VCaP (cell line): ENCODE measurements around the gene IL4R.

Experiments
- H3K27ac ChIP-seq: fragments of 450-650 bp; 2 replicates; pipeline ENCODE4 v1.5.1; 2017
- TF ChIP-seq, protein P1 (sequence below): fragments of 450-650 bp; conservative IDR thresholded peaks from 2 replicates; pipeline ENCODE4 v1.5.1; 2017; ENCODE audit warnings: mild to moderate bottlenecking, moderate library complexity

Gene IL4R

DNA sequence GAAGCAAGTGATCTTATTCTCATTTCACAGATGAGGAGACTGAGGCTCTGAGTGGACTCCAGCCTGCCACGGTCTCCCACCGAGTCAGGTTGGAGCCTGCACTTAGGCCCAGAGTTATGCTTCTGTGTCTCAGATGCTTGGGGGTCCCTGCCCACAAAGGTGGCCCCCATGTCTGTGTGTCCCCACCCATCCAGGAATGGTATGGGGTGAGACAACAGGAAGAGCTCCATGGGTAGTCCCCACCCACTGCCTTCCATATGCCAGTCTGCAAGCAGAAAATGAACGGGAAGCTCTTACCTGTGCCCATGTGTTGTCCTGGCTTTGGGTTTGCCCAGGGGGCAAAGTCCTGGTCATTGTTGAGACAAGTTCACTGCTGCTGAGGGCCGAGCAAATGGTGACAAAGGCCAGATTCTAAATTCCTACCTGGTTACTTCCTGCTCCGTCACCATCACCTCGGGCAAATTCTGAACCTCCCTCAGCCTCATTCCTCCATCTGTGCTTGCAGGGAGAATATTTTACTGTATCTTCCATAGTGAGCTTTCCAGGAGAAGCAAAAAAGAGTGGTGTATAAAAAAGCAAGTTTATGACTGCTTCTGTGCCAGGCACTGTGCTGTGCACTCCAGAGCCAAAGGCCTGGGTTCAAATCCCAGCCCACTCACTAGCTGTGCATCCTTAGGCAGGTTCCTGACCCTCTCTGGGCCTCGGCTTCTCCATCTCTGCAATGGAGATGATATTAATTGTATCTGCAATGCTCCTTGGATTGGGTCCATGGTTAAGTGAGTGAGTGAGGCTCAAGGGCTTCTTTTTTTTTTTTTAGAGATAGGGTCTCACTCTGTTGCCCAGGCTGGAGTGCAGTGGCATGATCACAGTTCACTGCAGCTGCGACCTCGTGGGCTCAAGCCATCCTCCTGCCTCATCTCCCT is 9.3 kb downstream of the IL4R start:
- TF ChIP-seq, protein P1, sequence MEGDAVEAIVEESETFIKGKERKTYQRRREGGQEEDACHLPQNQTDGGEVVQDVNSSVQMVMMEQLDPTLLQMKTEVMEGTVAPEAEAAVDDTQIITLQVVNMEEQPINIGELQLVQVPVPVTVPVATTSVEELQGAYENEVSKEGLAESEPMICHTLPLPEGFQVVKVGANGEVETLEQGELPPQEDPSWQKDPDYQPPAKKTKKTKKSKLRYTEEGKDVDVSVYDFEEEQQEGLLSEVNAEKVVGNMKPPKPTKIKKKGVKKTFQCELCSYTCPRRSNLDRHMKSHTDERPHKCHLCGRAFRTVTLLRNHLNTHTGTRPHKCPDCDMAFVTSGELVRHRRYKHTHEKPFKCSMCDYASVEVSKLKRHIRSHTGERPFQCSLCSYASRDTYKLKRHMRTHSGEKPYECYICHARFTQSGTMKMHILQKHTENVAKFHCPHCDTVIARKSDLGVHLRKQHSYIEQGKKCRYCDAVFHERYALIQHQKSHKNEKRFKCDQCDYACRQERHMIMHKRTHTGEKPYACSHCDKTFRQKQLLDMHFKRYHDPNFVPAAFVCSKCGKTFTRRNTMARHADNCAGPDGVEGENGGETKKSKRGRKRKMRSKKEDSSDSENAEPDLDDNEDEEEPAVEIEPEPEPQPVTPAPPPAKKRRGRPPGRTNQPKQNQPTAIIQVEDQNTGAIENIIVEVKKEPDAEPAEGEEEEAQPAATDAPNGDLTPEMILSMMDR: no peak
- H3K27ac ChIP-seq: no peak overlapping the region

DNA sequence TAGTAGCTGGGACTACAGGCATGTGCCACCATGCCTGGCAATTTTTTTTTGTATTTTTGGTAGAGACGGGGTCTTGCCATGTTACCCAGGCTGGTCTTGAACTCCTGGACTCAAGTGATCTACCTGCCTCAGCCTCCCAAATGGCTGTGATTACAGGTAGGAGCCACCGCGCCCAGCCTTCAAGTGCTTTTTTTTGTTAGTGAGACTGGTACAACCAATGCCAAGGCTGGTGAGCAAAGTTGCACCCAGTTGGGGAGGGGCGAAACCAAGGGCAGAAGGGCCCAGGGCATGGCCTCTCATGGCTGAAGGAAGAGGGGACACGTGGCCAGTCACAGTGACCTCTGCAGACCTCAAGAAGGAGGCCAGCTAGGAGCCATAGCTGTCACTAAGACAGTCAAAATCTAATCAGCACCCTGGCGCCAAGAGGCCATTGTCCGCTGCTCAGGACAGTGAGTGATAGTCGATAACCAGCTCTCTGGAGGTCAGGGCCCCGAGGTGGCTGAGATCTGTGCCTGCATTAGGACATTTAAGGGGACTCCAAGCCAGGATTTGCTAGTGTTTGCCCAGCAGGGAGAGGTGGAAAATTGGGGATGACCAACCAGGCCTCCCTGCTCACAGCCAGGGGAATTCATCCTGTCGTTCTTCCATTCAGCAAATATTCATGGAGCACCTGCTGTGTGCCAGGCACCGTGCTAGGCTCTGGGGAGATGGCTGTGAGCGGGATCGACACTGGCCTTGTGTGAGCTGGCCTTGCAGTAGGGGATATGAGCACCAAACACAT is 10.2 kb downstream of the IL4R start:
- TF ChIP-seq, protein P1: no peak
- no peak overlapping the region for H3K27ac ChIP-seq

DNA sequence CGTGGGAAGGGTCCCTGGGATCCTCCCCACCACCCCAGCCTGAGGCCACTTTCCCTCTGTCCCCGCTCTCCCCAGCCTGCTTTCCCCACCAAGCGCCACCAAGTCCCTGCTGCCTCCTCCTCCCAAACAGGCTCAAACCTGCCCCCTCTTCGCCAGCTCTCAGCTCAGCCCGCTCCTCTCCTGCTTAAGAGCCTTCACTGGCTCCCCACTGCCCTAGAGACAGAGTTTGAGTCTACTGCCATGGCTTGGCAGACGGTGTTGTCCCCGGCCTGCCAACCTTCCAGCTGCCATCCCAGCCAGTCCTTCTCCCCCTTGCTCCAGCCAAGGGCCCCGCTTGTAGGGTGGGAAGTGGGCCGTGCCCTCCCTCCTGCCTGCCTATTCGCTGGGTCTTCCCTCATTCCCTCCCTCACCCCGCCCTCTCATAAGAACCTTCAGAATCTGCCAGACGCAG is 11.1 kb downstream of the IL4R start:
- H3K27ac ChIP-seq: no peak overlapping the region
- TF ChIP-seq, protein P1: no peak

DNA sequence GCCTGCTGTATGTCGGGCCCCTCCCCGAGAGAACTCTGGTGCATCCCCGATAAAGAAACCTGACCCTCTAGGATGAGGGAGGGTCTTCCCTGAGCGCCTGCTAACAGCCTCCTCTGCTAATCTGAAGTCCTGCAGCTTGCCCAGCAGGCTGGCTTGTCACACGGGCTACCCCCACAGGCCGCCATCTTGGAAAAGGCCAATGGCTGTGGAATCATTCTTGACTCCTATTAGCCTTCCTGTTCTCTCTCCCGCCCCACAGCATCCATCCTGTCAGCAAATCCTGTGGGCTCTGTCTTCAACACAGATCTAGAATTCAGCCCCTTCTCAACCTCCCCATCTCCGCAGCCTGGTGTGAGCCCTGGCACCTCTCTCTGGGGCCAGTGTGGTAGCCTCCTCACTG is 12.0 kb downstream of the IL4R start:
- TF ChIP-seq, protein P1: no peak
- no peak overlapping the region for H3K27ac ChIP-seq

DNA sequence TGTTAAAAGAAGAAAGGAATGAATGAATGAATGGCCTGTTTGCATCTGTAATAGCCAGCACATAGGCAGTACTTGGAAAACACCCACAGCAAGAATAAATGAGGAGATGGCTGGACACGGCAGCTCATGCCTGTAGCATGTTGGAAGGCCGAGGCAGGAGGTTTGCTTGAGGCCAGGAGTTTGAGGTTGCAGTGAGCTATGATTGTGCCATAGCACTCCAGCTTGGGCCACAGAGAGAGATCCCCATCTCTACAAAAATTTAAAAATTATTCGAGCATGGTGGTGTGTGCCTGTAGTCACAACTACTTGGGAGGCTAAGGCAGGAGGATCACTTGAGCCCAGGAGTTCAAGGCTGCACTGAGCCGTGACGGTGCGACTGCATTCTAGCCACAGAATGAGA is 12.5 kb downstream of the IL4R start:
- TF ChIP-seq, protein P1: no peak
- no peak overlapping the region for H3K27ac ChIP-seq

DNA sequence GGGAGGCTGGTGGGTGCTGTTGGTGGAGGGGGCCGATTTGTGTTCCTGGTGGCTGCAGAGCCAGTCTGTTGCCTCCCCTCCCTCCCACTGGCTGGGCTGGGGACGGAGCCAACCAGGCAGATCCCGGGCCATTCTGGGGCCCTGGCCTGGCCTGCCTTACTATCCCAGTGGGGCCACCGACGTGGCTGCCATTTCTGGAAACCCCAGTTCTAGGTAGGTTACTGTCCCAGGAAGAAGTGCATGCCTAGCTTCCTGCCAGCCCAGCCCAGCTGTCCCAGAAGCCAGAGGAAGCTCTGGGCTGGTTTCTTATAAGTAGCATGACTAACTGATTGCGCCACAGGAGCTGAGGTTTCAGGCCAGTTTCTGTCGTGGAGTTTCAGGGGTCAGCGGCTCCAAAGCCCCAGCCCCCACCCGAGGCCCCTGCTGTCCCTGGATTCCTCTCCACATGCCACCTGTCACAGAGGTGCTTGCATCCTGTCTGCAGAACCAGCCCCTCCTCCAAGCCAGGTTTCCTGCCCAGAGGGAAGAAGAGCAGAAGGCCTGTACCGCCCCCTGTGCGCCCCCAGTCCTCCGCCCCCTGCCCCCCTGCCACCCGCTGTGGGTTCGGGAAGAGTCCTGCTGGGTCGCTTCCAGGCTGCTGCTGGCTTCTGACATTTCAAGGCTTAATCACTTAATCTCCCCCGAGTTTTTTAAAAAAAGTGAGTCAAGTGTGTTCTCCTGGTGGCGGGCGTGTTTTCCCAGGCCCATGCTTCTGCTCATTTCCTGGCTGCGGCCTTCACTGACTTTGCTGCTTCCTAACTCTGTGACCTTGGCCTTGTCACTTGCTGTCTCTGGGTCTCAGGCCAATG is 13.2 kb downstream of the IL4R start:
- H3K27ac ChIP-seq: no peak overlapping the region
- TF ChIP-seq, protein P1: no peak
